Activated CD8-positive, alpha-beta memory T cell treated with anti-CD3 and anti-CD28 coated beads for 1 hour (primary cell): ENCODE results near the gene MAEA.

ENCODE experiments used
- DNase-seq, 2 donors: peaks; one replicate each; pipeline ENCODE4 v3.0.0-alpha.2; 2020; ENCODE audit warnings: low read depth in 1 of 2; ENCODE audit errors: extremely low read depth in 1 of 2

Gene MAEA

DNA sequence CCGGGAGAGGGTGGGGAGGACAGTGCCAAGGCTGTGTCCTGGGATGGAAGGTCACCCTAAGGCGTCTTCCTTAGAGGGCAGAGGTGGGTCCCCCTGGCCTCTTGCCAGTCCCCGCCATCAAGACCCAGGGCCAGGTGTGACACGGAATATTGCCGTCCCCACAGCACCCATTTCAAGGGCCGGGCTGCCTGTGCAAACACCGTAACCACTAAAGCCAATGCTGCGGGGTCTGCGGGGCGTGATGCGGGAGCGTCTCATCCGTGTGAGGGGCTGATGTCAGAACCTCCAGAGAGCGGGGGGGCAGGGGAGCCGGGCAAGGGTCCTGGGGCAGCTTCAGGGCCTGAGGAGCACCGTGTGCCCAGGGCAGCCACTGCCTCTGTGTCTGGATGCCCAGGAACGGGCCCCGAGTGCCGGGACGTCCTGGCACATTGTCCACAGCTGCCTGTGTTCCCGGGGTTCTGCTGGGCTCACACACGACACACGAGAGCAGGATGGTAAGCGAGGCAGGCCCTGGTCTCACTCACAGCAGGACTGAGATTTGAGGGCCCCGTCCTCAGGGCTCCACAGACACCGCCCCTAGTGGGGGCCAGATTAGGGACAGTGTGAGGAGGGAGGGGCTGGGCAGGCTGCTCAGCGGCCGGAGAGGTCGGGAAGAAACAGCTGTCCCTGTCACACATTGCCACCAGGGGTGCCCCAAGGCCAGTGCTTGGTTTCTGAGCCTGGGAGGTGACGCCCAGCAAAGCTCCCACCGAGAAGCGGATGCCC is 87.3 kb downstream of the MAEA start:
- no peak for DNase-seq

DNA sequence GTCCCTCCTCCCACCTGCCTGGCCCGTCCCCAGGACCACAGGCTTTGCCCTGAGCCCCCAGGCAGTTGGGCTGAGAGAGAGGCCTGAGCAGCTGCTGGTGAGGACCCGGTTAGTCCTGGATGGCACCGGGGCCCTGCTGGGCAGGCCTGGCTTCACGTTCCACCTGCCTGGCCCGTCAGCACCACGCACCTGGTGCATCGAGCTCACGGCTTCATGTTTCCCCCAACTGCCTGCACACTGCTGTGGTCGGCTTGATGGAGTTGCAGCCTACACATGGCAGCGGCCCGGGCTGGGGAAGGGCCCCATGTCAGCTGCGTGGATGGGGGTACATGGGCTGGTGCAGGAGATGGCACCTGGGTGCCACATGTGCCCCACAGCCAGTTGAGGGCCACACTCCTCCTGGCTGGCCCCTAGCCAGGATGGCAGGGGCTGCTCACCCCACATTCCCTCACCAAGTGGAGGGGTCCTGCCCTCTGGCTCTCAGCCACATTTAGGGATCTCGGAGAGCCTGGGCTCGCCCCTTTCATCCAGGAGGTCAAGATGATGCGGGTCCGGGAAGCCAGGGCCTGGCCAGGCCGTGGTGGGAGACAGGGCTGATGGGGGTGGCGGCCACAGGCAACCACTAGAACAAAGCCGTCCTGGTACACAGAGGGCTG is 88.0 kb downstream of the MAEA start:
- DNase-seq = no peak

DNA sequence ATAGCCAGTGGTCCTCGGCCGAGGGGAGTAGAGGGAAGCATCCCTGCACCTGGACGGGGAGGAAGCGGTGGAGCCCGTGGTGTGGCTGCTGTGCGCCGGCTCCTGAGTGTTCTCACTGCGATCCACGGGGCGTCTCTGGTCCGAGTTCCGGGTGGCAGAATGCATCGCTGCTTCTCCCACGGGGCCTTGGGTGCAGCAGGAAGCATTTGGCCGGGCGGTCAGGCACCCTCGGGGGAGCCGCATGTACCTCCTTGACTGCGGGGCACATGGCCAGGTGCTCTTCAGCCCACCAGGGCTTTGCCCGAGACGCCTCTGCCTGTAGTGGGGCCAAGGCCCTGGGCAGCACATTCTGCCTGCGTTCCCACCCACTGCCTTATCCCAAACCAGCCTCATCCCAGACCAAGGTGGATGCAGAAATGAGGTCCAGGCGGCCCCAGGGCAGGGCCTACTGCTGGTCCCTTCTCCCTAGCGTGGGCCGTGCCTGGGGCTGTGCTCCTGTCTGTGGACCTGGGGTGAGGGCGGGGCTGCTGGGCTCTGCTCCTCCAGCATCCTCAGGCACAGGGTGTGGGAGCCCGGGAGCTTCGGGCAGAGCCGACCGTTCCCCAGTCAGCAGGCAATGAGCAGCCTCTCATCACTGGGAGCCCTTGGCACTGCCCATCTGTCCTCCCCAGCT is 89.0 kb downstream of the MAEA start:
- DNase-seq = no peak

DNA sequence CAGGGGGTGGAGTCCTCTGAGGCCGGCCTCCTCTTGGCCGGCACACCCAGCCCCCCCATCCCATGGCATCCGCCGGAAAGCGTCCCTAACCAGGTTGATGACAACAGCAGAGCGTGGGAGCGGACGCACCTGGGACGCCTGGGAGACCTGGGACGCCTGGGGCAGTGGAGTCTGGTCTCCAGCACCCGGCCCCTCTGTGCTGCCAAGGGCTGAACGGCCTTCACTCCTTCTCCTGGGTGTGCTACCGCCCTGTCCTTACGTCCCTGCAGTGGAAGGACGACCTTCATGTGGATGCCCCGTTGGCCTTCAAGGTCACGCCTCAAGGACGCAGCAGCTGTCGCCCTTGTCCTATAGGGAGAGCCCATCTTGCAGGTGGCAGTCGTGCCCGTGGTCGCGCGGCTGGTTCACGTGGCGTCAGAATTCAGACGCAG is 89.7 kb downstream of the MAEA start:
- no peak for DNase-seq

DNA sequence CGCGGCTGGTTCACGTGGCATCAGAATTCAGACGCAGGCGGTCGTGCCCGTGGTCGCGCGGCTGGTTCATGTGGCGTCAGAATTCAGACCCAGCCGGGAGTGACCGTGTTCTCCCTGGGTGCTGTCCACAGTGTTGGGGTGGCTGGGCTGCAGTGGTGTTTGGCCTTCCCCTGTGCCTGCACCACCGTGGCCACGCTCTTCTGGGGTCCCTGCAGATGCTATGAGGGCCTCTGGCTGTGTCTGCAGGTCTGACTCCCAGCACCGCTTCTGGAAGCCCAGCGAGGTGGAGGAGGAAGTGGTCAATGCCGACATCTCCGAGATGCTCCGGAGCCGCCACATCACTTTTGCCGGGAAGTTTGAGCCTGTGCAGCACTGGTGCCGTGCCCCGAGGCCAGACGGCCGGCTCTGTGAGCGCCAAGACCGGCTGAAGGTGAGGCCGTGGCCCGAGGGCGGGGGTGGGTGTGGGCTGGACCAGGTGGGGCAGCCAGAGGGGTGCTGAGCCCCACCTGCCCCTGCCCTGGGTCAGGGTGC is 90.2 kb downstream of the MAEA start:
- no peak for DNase-seq

DNA sequence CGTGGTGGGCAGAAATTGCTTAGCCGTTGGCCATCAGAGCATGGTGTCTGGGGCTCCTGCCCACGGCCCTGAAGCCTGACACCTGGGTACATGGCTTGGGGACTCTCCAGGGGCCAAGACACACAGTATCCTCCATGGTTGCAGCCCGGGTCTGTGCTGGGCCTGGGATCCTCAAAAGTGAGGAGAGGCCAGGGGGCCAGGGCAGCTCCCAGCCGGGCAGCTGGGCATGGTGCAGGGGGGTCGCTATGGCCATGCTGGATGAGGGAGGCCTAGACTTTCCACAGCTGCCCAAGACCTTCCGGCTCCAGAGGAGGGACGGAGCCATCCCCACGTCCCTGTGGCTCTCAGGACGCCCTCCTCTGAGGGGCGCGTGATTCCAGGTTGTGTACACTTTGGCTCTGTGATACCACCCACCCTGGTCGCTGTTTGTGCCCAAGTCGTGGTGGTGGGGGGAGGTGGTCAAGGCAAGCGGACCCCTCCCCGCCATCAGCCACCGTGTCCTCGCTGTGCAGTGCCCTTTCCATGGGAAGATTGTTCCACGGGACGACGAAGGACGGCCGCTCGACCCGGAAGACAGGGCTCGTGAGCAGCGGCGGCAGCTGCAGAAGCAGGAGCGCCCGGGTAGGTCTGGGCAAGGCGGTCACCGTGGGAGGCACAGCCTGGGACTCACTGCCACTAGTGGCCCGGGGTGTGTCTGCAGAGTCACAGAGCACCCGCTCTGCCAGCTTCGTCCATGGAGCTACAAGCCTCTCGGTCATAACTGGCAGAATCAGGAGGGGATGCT is 90.9 kb downstream of the MAEA start:
- no peak for DNase-seq

DNA sequence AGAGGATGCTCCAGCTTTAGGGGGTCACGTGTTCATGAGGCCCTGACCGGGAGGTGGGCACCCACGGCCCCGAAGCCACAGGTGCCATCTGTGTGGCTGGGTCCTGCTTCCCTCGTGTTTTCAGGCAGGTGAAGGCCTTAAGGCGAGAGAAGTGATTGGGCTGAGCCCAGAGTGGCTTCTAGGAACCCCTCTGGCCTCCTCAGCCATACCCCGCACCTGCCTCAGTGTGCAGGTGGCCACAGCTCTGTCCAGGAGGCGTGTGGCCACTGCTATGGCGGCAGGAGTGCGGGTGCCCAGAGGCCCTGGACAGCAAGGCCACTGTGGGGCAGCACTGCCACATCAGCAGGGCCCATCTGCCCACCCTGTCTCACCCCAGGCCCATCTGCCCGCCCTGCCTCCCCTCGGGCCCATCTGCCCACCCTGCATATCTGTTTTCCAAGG is 91.5 kb downstream of the MAEA start:
- no peak for DNase-seq

DNA sequence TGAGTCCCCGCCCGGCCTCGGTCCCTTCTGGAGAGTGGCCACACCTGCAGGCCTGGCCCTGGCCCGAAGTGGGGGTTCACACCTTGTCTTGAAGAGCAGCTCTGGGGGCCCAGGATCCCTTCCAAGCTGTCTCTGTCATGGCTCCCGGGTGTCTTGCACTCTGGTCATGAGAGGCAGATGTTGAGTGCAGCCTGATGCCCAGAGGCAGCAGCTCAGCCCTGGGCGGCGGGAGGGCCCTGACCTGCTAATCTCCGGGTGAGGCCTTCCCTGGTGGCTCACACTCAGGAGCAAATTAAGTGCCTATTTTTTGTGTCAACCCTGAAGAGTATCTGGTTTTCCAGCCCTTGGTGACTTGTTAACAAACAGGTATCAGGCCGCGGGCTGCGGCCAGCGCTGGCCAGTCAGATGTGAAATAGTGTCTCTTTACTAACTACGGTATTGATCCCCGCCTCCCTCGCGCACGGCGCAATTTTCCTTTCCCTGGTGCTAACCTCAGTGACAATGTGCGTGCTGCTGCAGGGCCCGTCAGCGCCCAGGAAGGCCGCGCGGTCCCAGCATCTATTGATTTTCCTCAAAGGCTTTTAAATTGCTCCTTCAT is 92.4 kb downstream of the MAEA start:
- no peak for DNase-seq

DNA sequence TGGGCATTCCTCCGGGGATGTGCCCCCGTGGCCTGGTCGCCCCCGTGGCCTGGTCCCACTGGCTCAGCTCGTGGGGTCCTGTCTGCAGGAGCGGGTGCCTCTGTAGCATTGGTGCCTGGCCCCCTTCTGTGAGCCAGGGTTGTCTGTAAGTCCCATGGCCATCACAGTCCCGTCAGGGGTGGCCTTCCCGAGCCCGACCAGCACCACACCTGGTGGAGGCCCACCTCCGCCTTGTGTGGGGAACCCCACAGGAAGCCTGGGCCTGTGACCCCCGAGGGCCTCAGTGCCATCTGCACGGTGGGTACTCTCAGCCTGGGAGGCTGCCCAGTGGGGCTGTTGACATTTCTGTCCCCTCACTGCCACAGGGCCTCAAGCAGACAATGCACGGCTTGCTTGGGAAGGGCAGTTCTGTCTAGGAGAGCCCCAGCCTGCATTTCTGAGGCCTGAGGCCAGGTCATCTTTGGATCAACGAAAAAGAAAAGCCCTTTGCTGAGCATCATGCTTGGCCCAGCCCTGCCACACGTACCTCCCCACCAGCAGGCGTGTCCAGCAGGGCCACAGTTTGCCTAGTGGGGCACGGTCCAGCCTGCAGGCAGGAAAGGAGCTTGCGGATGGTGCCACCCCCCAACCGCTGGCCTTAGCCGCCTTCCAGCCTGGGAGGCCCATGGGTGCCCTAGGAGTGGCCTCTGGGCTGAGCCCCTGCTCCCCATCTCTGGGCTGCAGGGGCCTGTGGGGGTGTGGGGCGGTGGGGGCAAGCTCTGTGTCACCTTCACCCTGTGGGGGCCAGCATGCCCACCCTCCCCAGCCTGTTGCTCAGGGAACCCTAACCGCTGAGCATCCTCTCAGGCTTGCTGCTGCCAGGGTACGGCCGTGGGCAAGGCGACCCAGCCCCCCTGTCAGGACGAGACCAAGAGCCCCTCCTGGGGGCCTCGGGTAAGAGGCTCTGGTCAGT is 93.4 kb downstream of the MAEA start:
- no peak for DNase-seq

DNA sequence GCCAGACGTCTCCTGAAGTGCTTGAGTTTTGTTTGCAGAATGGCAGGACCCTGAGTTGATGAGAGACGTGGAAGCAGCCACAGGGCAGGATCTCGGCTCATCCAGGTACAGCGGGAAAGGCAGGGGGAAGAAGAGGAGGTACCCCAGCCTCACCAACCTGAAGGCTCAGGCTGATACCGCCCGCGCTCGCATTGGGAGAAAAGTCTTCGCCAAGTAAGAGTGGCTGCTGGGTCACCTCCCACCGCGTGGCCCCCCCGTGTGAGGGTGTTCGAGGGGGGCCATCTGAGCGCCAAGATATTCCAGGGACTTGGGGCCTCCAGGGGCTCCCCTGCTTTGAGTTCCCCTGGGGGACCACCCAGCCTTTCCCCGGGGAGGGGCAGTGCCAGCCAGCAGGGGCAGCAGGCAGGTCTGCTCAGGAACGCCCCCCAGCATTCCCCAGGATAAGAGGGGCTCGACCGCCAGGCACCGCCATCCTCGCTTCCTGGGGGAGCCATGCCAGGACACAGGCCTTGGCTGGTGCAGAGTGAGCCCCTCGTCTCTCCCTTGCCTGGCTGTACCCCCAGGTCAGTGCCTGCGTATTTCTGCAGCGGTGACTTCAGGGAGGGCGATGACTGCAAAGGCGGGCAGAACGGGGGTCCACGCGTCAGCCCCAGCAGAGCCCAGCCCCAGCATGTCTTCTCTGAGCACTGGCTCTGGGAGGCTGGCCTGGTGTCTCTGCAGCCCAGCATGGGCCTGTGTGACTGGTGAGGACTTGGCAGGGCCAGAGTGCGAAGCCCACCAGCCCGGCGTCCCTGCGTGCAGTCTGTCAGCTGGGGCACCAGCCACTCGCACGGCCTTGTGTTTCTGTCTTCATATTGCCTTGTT is 94.3 kb downstream of the MAEA start:
- DNase-seq = no peak

DNA sequence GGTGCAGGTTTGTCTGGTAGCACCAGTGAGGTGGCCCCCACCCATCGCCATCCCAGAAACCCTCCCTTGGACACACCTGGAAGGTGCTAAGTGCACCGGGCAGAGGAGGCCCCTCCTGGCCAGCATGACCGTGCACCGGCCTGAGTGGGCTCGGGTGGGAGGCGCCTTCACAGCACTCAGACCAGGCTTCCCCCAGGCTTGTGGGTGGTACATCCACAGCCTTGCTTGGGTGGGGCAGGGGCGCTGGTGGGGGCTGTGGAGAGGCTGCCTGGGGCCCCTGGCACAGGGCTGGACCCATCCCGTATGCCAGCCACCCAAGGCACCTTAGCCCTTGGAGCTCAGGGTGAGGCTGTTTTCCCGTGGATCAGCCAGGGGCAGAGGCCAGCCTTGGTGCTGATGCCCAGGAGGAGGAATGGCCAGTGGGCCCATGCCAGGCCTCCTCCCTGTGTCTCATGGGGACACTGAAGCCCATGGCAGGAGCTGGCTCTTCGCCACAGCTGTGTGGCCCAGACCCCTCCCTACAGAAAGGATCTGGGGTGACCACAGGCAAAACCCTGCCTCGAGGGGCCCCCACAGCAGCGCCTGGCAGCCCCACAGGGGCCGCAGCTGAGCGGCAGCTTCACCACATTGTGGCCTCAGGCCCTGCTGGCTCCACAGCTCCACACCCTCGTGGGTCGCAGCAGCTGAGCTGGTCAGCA is 95.1 kb downstream of the MAEA start:
- no peak for DNase-seq

DNA sequence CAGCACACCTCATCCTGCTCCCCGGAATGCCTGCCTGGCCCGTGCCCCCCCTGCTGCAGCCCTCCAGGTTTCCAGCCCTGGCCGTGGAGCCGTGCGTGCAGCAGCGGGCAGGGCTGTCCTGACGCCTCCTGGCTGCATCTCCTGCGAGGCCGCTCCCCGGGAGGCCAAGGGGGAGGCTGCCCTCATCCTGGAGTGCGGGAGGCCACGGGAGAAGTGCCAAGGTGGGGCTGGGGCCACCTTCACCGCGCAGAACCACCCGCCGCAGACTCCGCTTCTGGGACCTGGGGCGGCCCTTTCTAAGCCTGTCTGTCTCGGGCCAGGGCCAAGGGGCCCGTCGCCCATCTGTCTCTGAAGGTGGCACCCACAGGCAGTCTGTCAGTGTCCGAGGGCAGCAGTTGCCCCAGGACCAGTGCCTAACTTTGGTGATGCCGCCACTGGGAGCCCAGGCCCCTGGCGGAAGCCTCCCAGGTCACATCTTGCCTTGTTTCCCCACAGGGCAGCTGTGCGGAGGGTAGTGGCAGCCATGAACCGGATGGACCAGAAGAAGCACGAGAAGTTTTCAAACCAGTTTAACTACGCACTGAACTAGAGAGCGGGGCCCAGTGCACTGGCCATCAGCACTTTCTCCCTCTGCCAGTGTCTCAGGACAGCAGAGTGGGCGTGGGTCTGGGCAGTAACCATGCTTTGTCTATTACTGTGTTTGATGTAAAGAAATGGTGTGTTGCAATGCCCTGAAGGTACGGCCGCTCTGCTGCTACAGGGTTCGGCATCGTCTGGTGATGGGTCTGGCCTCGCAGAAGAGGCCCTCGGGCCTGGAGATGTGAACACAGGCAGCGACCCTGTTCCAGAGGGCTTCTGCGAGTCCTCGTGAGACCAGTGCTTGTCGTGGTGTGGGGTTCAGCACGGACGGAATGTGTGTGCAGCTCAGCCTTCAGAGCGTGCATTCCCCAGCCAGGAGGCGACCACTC is 96.0 kb downstream of the MAEA start:
- DNase-seq = no peak
